Natural killer cell treated with Interleukin-12 subunit alpha and Interleukin-12 subunit beta and Interleukin-15 and Interleukin-18, amount 100 ng/mL, for 72 hours (primary cell): ENCODE results near the gene LRRC8D. TPM values are rescaled to one million over a fixed set of nuclear protein-coding genes. Genes with fewer than 3 reads are reported as not detected.

Source experiments
- ATAC-seq, 2 donors: fragments of 150-1000 bp; cut with Tn5 transposase in 1 of 2; sonication (Bioruptor Pico), chemical (Tn5 transposase) in 1 of 2; 2 replicates each; pipeline ENCODE4 v1.10.0; 2021
- DNase-seq: peaks from one replicate; pipeline ENCODE4 v3.0.0; 2022; ENCODE audit warnings: low spot score
- H3K27ac Mint-ChIP-seq, 2 donors: 1 replicate in 1 of 2; 2 replicates in 1 of 2; pipeline ENCODE4 v1.8.0; 2022; ENCODE audit warnings: mixed read lengths in 2 of 2, mild to moderate bottlenecking in 1 of 2, moderate library complexity in 1 of 2
- H3K27me3 Mint-ChIP-seq, 2 donors: 1 replicate in 1 of 2; 2 replicates in 1 of 2; pipeline ENCODE4 v1.8.0; 2022; ENCODE audit warnings: mixed read lengths in 2 of 2
- H3K36me3 Mint-ChIP-seq: one replicate; pipeline ENCODE4 v1.8.0; 2022; ENCODE audit warnings: mixed read lengths
- H3K4me1 Mint-ChIP-seq, 2 donors: 1 replicate in 1 of 2; 2 replicates in 1 of 2; pipeline ENCODE4 v1.8.0; 2022; ENCODE audit warnings: low read depth in 2 of 2, mixed read lengths in 2 of 2, mild to moderate bottlenecking in 1 of 2
- H3K4me3 Mint-ChIP-seq: one replicate; pipeline ENCODE4 v1.8.0; 2022; ENCODE audit warnings: mixed read lengths
- H3K9me3 Mint-ChIP-seq: 2 replicates; pipeline ENCODE4 v1.8.0; 2022; ENCODE audit warnings: mixed read lengths
- total RNA-seq, 2 donors: library from RNA; stranded (reverse); gene quantifications; one replicate each; pipeline ENCODE4 v1.2.3, GENCODE V29; 2022

The LRRC8D gene
- total RNA-seq, 2 donors from 2014 or later, result 19.8 to 27.3 TPM

- Mint-ChIP-seq H3K27me3 (no peaks in the 10 kb centered on the region), H3K36me3 (no peaks in the 10 kb centered on the region), H3K4me3 (no peak overlapping the region), H3K9me3 (no peaks in the 10 kb centered on the region), H3K27ac (no peak overlapping the region), H3K4me1 (peaks cover 1 to 5% of the 10 kb centered on the region in 2 donors)
- DNase-seq (no peak), ATAC-seq (no peak)
Measured at GRCh38 chr1:89951766-89952604, 131.2 kb downstream of the LRRC8D start.

- Mint-ChIP-seq H3K27ac (no peak overlapping the region), H3K36me3 (no peaks in the 10 kb centered on the region), H3K4me1 (peaks cover 6 to 9% of the 10 kb centered on the region in 2 donors), H3K9me3 (no peaks in the 10 kb centered on the region), H3K4me3 (no peak overlapping the region), H3K27me3 (no peaks in the 10 kb centered on the region)
- DNase-seq (no peak), ATAC-seq (no peak)
Measured at GRCh38 chr1:89952605-89953130, 131.8 kb downstream of the LRRC8D start.

DNA sequence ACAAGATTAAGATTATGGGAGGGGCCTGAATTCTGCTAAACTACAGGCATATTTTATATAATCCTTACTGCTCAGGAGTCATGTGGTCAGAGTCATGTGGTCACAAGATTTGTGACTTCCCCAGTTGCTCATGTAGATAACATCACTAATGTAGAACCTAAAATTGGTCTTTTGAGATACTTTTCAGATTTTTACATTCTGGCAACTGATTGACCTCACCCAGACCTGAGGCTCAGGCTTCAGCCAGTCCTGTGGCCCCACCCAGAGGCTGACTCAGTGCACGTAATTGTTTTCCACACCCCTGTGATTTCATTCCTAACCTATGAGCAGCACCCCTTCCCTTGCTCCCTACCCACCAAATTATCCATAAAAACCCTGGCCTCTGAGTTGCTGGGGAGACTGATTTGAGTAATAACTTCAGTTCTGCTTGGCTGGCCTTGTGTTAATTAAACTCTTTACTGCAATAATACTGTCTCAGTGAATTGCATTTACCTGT lies 132.3 kb downstream of the LRRC8D start:
- DNase-seq (no peak), ATAC-seq (peak; percentile 50 to 62)
- Mint-ChIP-seq H3K4me3 (no peak overlapping the region), H3K4me1 (peaks cover 6 to 13% of the 10 kb centered on the region in 2 donors), H3K27ac (no peak overlapping the region), H3K9me3 (no peaks in the 10 kb centered on the region), H3K27me3 (no peaks in the 10 kb centered on the region), H3K36me3 (no peaks in the 10 kb centered on the region)

GRCh38 chr1:89953929-89954328 lies 133.1 kb downstream of the LRRC8D start:
- Mint-ChIP-seq H3K4me3 (no peak overlapping the region), H3K27me3 (no peaks in the 10 kb centered on the region), H3K9me3 (no peaks in the 10 kb centered on the region), H3K36me3 (no peaks in the 10 kb centered on the region), H3K4me1 (peaks cover 7 to 17% of the 10 kb centered on the region in 2 donors), H3K27ac (no peak overlapping the region)
- no peak for ATAC-seq
- DNase-seq, result no peak

- DNase-seq, result no peak
- Mint-ChIP-seq H3K27ac (no peak overlapping the region), H3K27me3 (no peaks in the 10 kb centered on the region), H3K9me3 (no peaks in the 10 kb centered on the region), H3K4me1 (peaks cover 12 to 20% of the 10 kb centered on the region in 2 donors), H3K36me3 (no peaks in the 10 kb centered on the region), H3K4me3 (no peak overlapping the region)
- no peak for ATAC-seq
Measured at GRCh38 chr1:89954401-89954800, 133.6 kb downstream of the LRRC8D start.

- ATAC-seq, result no peak
- DNase-seq, result no peak
- H3K4me1 Mint-ChIP-seq, result peaks cover 18 to 25% of the 10 kb centered on the region in 2 donors
- H3K9me3 Mint-ChIP-seq, result no peaks in the 10 kb centered on the region
- H3K27ac Mint-ChIP-seq, result no peak overlapping the region
- H3K4me3 Mint-ChIP-seq, result no peak overlapping the region
- no peaks in the 10 kb centered on the region for H3K27me3 Mint-ChIP-seq
- no peaks in the 10 kb centered on the region for H3K36me3 Mint-ChIP-seq
Measured at GRCh38 chr1:89955311-89956205, 134.7 kb downstream of the LRRC8D start.

DNA sequence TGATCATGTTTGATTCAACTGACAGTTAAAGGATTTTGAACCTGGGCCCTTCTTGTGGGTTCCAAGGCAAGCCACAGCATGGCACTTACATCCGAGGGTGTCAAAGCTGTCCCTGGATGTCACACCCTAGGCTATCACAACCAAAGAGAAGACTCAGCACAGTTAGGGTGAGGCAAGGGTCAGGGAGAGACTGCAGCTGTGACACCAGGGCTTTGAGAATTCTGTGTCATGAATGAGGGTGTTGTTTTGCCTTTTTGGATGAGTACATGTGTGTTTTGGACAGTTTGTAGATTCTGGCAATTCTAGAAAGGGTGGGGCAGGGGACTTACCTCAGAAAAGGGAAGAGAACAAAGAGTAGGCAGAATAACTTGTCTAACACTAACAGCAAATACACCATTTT lies 136.3 kb downstream of the LRRC8D start:
- no peaks in the 10 kb centered on the region for H3K9me3 Mint-ChIP-seq
- peaks cover 20 to 29% of the 10 kb centered on the region in 2 donors for H3K4me1 Mint-ChIP-seq
- peak overlapping the region in 1 of 2 donors; percentile 1 for H3K27ac Mint-ChIP-seq
- H3K36me3 Mint-ChIP-seq, result no peaks in the 10 kb centered on the region
- no peaks in the 10 kb centered on the region for H3K27me3 Mint-ChIP-seq
- peak overlapping the region; percentile 46 for H3K4me3 Mint-ChIP-seq
- ATAC-seq (peak; percentile 89 to 92), DNase-seq (no peak)

GRCh38 chr1:89958851-89959654 lies 138.2 kb downstream of the LRRC8D start:
- DNase-seq (no peak), ATAC-seq (no peak)
- no peaks in the 10 kb centered on the region for H3K36me3 Mint-ChIP-seq
- peak overlapping the region in 1 of 2 donors; percentile 46 for H3K27ac Mint-ChIP-seq
- H3K4me1 Mint-ChIP-seq, result peaks cover 23 to 30% of the 10 kb centered on the region in 2 donors
- H3K9me3 Mint-ChIP-seq, result no peaks in the 10 kb centered on the region
- H3K27me3 Mint-ChIP-seq, result no peaks in the 10 kb centered on the region
- no peak overlapping the region for H3K4me3 Mint-ChIP-seq

DNA sequence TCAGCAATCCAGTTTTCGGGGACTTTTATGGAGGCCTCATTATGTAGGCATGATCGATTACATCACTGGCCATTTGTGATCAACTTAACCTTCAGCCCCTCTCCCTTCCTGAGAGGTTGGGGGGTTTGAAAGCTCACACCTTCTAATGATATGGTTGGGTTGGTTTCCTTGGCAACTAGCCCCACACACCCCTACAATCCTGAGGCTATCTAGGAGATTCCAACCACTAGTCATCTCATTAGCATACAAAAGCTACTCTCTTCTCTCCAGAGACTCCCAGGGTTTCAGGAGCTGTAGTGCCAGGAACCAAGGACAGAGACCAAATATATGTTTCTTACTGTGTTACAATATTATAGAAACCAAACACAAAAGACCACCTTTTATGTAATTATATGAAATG lies 138.9 kb downstream of the LRRC8D start:
- H3K9me3 Mint-ChIP-seq, result no peaks in the 10 kb centered on the region
- peaks cover 23 to 30% of the 10 kb centered on the region in 2 donors for H3K4me1 Mint-ChIP-seq
- ATAC-seq (no peak), DNase-seq (no peak)
- no peak overlapping the region for H3K4me3 Mint-ChIP-seq
- H3K27ac Mint-ChIP-seq, result no peak overlapping the region
- H3K36me3 Mint-ChIP-seq, result no peaks in the 10 kb centered on the region
- no peaks in the 10 kb centered on the region for H3K27me3 Mint-ChIP-seq

- H3K4me3 Mint-ChIP-seq, result no peak overlapping the region
- H3K9me3 Mint-ChIP-seq, result no peaks in the 10 kb centered on the region
- DNase-seq (no peak), ATAC-seq (peak in 1 of 2 donors; percentile 52)
- H3K27ac Mint-ChIP-seq, result no peak overlapping the region
- H3K36me3 Mint-ChIP-seq, result no peaks in the 10 kb centered on the region
- peaks cover 20 to 23% of the 10 kb centered on the region in 2 donors for H3K4me1 Mint-ChIP-seq
- H3K27me3 Mint-ChIP-seq, result peaks cover 0 to 6% of the 10 kb centered on the region in 2 donors
Measured at GRCh38 chr1:89962024-89962741, 141.4 kb downstream of the LRRC8D start.

- H3K4me1 Mint-ChIP-seq, result peaks cover 16 to 21% of the 10 kb centered on the region in 2 donors
Measured at GRCh38 chr1:89962742-89963075, 141.9 kb downstream of the LRRC8D start.

DNA sequence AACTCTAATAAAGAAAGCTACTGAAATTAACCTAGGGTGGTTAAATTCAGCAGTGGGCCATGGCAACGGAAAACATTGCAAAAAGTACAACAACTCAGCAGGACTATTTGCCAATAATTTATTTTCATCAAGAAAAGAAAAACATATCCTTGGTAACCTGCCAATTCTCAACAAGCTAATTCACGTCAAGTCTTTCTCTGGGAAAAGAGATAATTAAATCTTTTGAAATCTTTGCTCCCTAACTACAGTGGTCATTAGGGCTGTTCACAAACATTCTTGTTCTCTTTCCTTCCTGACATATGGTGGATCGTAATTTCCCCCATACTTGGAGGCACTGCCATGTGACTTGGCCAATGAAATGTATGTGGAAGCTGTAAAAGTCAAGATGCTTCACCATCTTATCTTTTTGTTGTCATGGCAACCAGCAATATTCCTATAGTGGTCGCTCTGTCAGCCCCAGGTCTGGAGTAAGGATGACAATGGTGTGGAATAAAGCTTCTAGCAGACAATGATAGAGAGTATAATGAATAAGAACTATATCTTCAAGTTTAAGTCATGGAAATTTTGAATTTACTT lies 144.4 kb downstream of the LRRC8D start:
- Mint-ChIP-seq H3K4me3 (no peak overlapping the region), H3K9me3 (no peaks in the 10 kb centered on the region), H3K27me3 (peaks cover 0 to 6% of the 10 kb centered on the region in 2 donors), H3K4me1 (peaks cover 5% of the 10 kb centered on the region in 2 donors), H3K36me3 (no peaks in the 10 kb centered on the region), H3K27ac (no peak overlapping the region)
- no peak for DNase-seq
- ATAC-seq, result no peak

More at GRCh38 chr1:89962742-89963075, 141.9 kb downstream of the LRRC8D start:
- Mint-ChIP-seq H3K27me3 (peaks cover 0 to 6% of the 10 kb centered on the region in 2 donors), H3K27ac (no peak overlapping the region), H3K4me3 (no peak overlapping the region), H3K36me3 (no peaks in the 10 kb centered on the region), H3K9me3 (no peaks in the 10 kb centered on the region)
- ATAC-seq (no peak), DNase-seq (no peak)
